ENCODE results near the gene KRT81. TPM values are rescaled to one million over a fixed set of nuclear protein-coding genes. Genes with fewer than 3 reads are reported as not detected.

KRT81 gene
- total RNA-seq, 4 donors from 2014 or later = not detected

GRCh38 chr12:52334185-52334584 is 42.9 kb upstream of the KRT81 start:
- Histone ChIP-seq H3K4me1 (peaks cover 0 to 12% (median 0%) of the 10 kb centered on the region in 4 donors), H3K27ac (no peak overlapping the region), H3K36me3 (no peaks in the 10 kb centered on the region), H3K4me3 (no peak overlapping the region), H3K9me3 (no peaks in the 10 kb centered on the region), H3K27me3 (no peaks in the 10 kb centered on the region)
- no peak for DNase-seq
- TF ChIP-seq POLR2A (IDR thresholded peaks at IDR 0.05) = no peak
- TF ChIP-seq CTCF (IDR thresholded peaks at IDR 0.05) = no peak

DNA sequence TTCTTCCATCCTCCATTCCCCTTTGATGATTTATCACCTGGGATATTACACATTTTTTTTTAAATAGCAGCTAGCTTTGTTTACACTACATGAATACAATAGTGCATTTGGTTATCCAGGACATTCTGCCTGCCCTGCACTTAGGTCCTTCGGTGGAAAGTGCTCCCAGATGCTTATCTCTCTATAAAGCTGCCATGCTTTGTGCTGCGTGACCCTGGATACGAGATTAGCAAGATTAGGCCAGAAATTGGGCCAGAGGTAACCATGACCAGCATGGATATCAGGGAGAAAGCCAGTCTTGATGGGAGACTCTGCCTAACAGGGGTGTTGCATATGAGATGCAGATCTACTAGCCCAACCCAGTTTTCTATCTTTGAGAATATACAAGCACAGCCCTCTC is 42.0 kb upstream of the KRT81 start:
- H3K27me3 ChIP-seq = no peaks in the 10 kb centered on the region
- H3K9me3 ChIP-seq = no peaks in the 10 kb centered on the region
- H3K27ac ChIP-seq = no peak overlapping the region
- peaks cover 0 to 12% (median 0%) of the 10 kb centered on the region in 4 donors for H3K4me1 ChIP-seq
- no peak for TF ChIP-seq CTCF (IDR thresholded peaks at IDR 0.05)
- TF ChIP-seq POLR2A (IDR thresholded peaks at IDR 0.05) = no peak
- H3K4me3 ChIP-seq = no peak overlapping the region
- H3K36me3 ChIP-seq = no peaks in the 10 kb centered on the region
- peak in 1 of 3 donors; percentile 21 for DNase-seq

DNA sequence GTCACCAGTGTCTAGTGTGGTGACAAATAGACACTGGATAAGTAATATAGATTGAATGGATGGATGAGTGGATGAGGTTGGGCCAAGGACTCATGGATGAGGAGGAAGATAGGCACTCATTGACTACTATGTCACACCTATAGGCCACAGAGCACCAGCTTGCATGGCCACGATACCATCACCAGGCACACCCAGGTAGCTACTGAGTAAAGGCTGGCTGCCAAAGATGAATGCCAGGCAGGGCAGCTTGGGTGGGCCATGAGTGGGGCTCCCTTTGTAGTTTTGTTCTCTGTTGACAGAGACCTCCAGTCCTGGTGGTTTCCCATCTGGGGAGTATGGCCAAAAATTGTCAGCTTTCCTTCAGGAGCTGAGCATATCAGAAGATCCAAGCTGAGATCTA is 41.0 kb upstream of the KRT81 start:
- no peak for TF ChIP-seq POLR2A (IDR thresholded peaks at IDR 0.05)
- no peak for TF ChIP-seq CTCF (IDR thresholded peaks at IDR 0.05)
- DNase-seq = peak in 1 of 3 donors; percentile 7
- H3K4me1 ChIP-seq = peaks cover 0 to 12% (median 0%) of the 10 kb centered on the region in 4 donors
- no peak overlapping the region for H3K27ac ChIP-seq
- no peak overlapping the region for H3K4me3 ChIP-seq
- no peaks in the 10 kb centered on the region for H3K27me3 ChIP-seq
- no peaks in the 10 kb centered on the region for H3K9me3 ChIP-seq
- H3K36me3 ChIP-seq = no peaks in the 10 kb centered on the region

DNA sequence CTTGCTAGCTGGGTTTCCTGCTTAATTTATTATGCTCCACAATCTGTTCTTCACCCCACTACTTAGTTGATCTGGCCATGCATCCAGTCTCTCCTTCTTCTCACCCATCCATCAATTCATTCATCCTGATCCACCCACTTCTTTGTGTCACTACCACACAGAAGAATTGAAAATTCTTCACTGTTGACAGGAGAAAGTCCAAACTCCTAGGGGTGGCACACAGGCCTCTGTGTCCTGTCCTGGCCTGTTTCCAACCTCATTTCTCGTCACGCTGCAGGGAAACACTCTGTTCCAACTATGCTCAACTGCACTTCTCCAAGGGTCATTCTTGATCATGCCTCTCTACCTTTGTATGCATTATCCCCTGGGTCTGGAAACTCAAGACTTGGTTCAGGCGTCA is 40.5 kb upstream of the KRT81 start:
- no peak for TF ChIP-seq POLR2A (IDR thresholded peaks at IDR 0.05)
- no peak for TF ChIP-seq CTCF (IDR thresholded peaks at IDR 0.05)
- no peak overlapping the region for H3K27ac ChIP-seq
- H3K36me3 ChIP-seq = no peaks in the 10 kb centered on the region
- no peaks in the 10 kb centered on the region for H3K27me3 ChIP-seq
- H3K9me3 ChIP-seq = no peaks in the 10 kb centered on the region
- peak in 1 of 3 donors; percentile 30 for DNase-seq
- H3K4me1 ChIP-seq = peaks cover 0 to 12% (median 0%) of the 10 kb centered on the region in 4 donors
- H3K4me3 ChIP-seq = no peak overlapping the region

- H3K36me3 ChIP-seq = no peaks in the 10 kb centered on the region
- H3K27ac ChIP-seq = no peak overlapping the region
- TF ChIP-seq CTCF (IDR thresholded peaks at IDR 0.05) (no peak), POLR2A (IDR thresholded peaks at IDR 0.05) (no peak)
Measured at GRCh38 chr12:52331039-52331438, 39.7 kb upstream of the KRT81 start.

More at GRCh38 chr12:52331039-52331438, 39.7 kb upstream of the KRT81 start:
- Histone ChIP-seq H3K4me3 (no peak overlapping the region), H3K9me3 (no peaks in the 10 kb centered on the region), H3K27me3 (no peaks in the 10 kb centered on the region), H3K4me1 (peaks cover 0 to 12% (median 0%) of the 10 kb centered on the region in 4 donors)
- peak in 1 of 3 donors; percentile 25 for DNase-seq

All from Peyer's patch (tissue), 4 donors.